GM18526 (cell line): ENCODE results near the gene NAAA.

Experiments
- POLR2A ChIP-seq: IDR thresholded peaks from 3 replicates; pipeline ENCODE4 v1.6.1; 2011; ENCODE audit not compliant: insufficient read length; ENCODE audit errors: extremely low read depth

NAAA gene

GRCh38 chr4:75922588-75922987, 18.2 kb downstream of the NAAA start:
- TF ChIP-seq POLR2A, result no peak

- TF ChIP-seq POLR2A, result no peak
These were observed 18.9 kb downstream of the NAAA start for GRCh38 chr4:75921910-75922309.

GRCh38 chr4:75920327-75920726, 20.5 kb downstream of the NAAA start:
- TF ChIP-seq POLR2A, result no peak

GRCh38 chr4:75919920-75920319, 20.9 kb downstream of the NAAA start:
- no peak for TF ChIP-seq POLR2A

GRCh38 chr4:75916091-75916661, 24.6 kb downstream of the NAAA start:
- TF ChIP-seq POLR2A, result no peak

- no peak for TF ChIP-seq POLR2A
These were observed 27.8 kb downstream of the NAAA start for GRCh38 chr4:75912968-75913367.

GRCh38 chr4:75909405-75909804, 31.4 kb downstream of the NAAA start:
- no peak for TF ChIP-seq POLR2A

- no peak for TF ChIP-seq POLR2A
These were observed 32.3 kb downstream of the NAAA start for GRCh38 chr4:75908555-75908954.

GRCh38 chr4:75907966-75908365, 32.8 kb downstream of the NAAA start:
- no peak for TF ChIP-seq POLR2A

GRCh38 chr4:75904076-75904475, 36.7 kb downstream of the NAAA start:
- no peak for TF ChIP-seq POLR2A

- TF ChIP-seq POLR2A, result no peak
These were observed 38.5 kb downstream of the NAAA start, which contains the start of gene PPEF2 for GRCh38 chr4:75902352-75902751. PPEF2 (minus strand) TSS chr4:75902452; CDS start chr4:75896325, 6,127 bp downstream.

- no peak for TF ChIP-seq POLR2A
These were observed 42.3 kb downstream of the NAAA start for GRCh38 chr4:75898536-75898935.

GRCh38 chr4:75895744-75896314, 45.0 kb downstream of the NAAA start:
- no peak for TF ChIP-seq POLR2A

- TF ChIP-seq POLR2A, result no peak
These were observed 48.3 kb downstream of the NAAA start for GRCh38 chr4:75892508-75892907.

- TF ChIP-seq POLR2A, result no peak
These were observed 49.2 kb downstream of the NAAA start for GRCh38 chr4:75891611-75892010.

GRCh38 chr4:75889537-75890199, 51.1 kb downstream of the NAAA start:
- no peak for TF ChIP-seq POLR2A

- no peak for TF ChIP-seq POLR2A
These were observed 54.7 kb downstream of the NAAA start for GRCh38 chr4:75886104-75886503.
